Right lobe of liver (tissue), 4 donors: ENCODE measurements around the gene XPO4.

Experiments
- CTCF ChIP-seq, 4 donors: fragments of 200-600 bp in 3 of 4; fragments of 450-650 bp in 1 of 4; IDR thresholded peaks; one replicate each; pipeline versions ENCODE4 v1.5.1 to v1.8.0; 2016 to 2022; ENCODE audit warnings: antibody characterized with exemption in 4 of 4, mild to moderate bottlenecking in 2 of 4
- POLR2A ChIP-seq: fragments of 450-650 bp; IDR thresholded peaks from one replicate; pipeline ENCODE4 v1.6.1; 2017; ENCODE audit warnings: antibody characterized with exemption, mild to moderate bottlenecking
- donor health status: DM: no; HTN: no; CAD: no.
- donor health status: DM: no; HTN: no; CAD: no.
- donor health status: DM: no; HTN: yes; CAD: no.

GRCh38 chr13:20882206-20882605 lies 20.3 kb downstream of the XPO4 start:
- TF ChIP-seq POLR2A (no peak), CTCF (IDR thresholded peaks at IDR 0.05) (no peak)
